A549 (cell line): ENCODE results near the gene PPP1R7. TPM values are rescaled to one million over a fixed set of nuclear protein-coding genes. Genes with fewer than 3 reads are reported as not detected.

Source experiments
- ATAC-seq, 2 experiments: fragments of 200-7000 bp in 1 of 2; fragments of >200 bp in 1 of 2; cut with Nextera tagmentation in 1 of 2; cut with Tn5 transposase in 1 of 2; 3 replicates each; pipeline versions ENCODE4 v1.8.0 to v1.9.1; 2018 to 2020; ENCODE audit warnings: mild to moderate bottlenecking in 1 of 2, moderate library complexity in 1 of 2
- CTCF ChIA-PET: fragments of 300-600 bp; sonication (Branson Sonifier 250); formaldehyde crosslinking; extraction: SDS; loops from one replicate; lab custom pipeline; 2021; ENCODE audit warnings: antibody characterized with exemption, inconsistent platforms; lab: Yijun Ruan, JAX
- POLR2A ChIA-PET: fragments of 350-600 bp; formaldehyde crosslinking; extraction: SDS; loops from one replicate; lab custom pipeline; 2021; ENCODE audit warnings: antibody characterized with exemption, inconsistent platforms; lab: Yijun Ruan, JAX
- DNase-seq, 2 experiments: peaks; one replicate each; pipeline versions ENCODE4 v3.0.0 to v3.0.0-alpha.2; 2011 to 2016; ENCODE audit warnings: low read depth in 1 of 2, low spot score in 1 of 2
- FAIRE-seq: peaks from 2 replicates; lab custom pipeline; 2011; peaks lifted over from hg19 to GRCh38; lab: Jason Lieb, UNC
- H3K27ac ChIP-seq, 2 experiments: fragments of >200 bp; sonication (Bioruptor Twin); formaldehyde crosslinking; 3 replicates each; pipeline ENCODE4 v1.5.1; 2016 to 2017
- H3K4me1 ChIP-seq: fragments of >200 bp; sonication (Bioruptor Twin); formaldehyde crosslinking; 3 replicates; pipeline ENCODE4 v1.6.1; 2016
- H3K4me2 ChIP-seq: fragments of >200 bp; sonication (Bioruptor Twin); formaldehyde crosslinking; 3 replicates; pipeline ENCODE4 v1.6.1; 2016
- H3K4me3 ChIP-seq: fragments of >200 bp; sonication (Bioruptor Twin); formaldehyde crosslinking; 3 replicates; pipeline ENCODE4 v1.5.1; 2016
- H3K9me3 ChIP-seq: fragments of >200 bp; sonication (Bioruptor Twin); formaldehyde crosslinking; 3 replicates; pipeline ENCODE4 v1.6.1; 2016
- BHLHE40 ChIP-seq: IDR thresholded peaks from 2 replicates; pipeline ENCODE4 v1.6.1; 2012; ENCODE audit warnings: low read depth, low read length, inconsistent platforms
- CEBPB ChIP-seq, 2 experiments: fragments of >200 bp in 1 of 2; sonication (Bioruptor Twin) in 1 of 2; formaldehyde crosslinking in 1 of 2; IDR thresholded peaks; 2 replicates each; pipeline ENCODE4 v1.6.1; 2012 to 2016
- E2F6 ChIP-seq: IDR thresholded peaks from 2 replicates; pipeline ENCODE4 v1.6.1; 2012; ENCODE audit warnings: low read depth, borderline replicate concordance
- EHMT2 ChIP-seq: fragments of 200-600 bp; sonication (generic); IDR thresholded peaks from 2 replicates; pipeline ENCODE4 v1.6.1; 2016; ENCODE audit warnings: antibody characterized with exemption, low read depth, mild to moderate bottlenecking, moderate library complexity
- ELK1 ChIP-seq: fragments of 150-350 bp; IDR thresholded peaks from 2 replicates; pipeline ENCODE4 v1.6.1; 2014; ENCODE audit warnings: low read depth, mild to moderate bottlenecking, low read length
- ESRRA ChIP-seq: fragments of 150-350 bp; IDR thresholded peaks from 2 replicates; pipeline ENCODE4 v1.6.1; 2014; ENCODE audit warnings: mild to moderate bottlenecking, low read length, borderline replicate concordance
- FOSL2 ChIP-seq, 2 experiments: fragments of 450-650 bp in 1 of 2; fragments of >200 bp in 1 of 2; sonication (Bioruptor Twin) in 1 of 2; formaldehyde crosslinking; IDR thresholded peaks; 2 replicates each; pipeline versions ENCODE4 v1.5.0 to v1.6.1; 2016 to 2020; ENCODE audit warnings: mild to moderate bottlenecking in 1 of 2, moderate library complexity in 1 of 2
- GATA3 ChIP-seq: IDR thresholded peaks from 2 replicates; pipeline ENCODE4 v1.6.1; 2012; ENCODE audit warnings: borderline replicate concordance
- HDAC2 ChIP-seq: fragments of 200-600 bp; sonication (generic); IDR thresholded peaks from 2 replicates; pipeline ENCODE4 v1.6.1; 2016
- HES2 ChIP-seq: fragments of >200 bp; sonication (Bioruptor Twin); formaldehyde crosslinking; IDR thresholded peaks from 2 replicates; pipeline ENCODE4 v1.6.1; 2016
- HEYL ChIP-seq: fragments of 250-450 bp; sonication (Bioruptor Pico); IDR thresholded peaks from 2 replicates; pipeline ENCODE4 v1.8.0; 2021; ENCODE audit warnings: mild to moderate bottlenecking, moderate library complexity
- JUN ChIP-seq, 2 experiments: fragments of >200 bp; sonication (Bioruptor Twin); formaldehyde crosslinking; IDR thresholded peaks; 2 replicates in 1 of 2; 3 replicates in 1 of 2; pipeline ENCODE4 v1.6.1; 2016 to 2017
- JUNB ChIP-seq: fragments of >200 bp; sonication (Bioruptor Twin); formaldehyde crosslinking; IDR thresholded peaks from 2 replicates; pipeline ENCODE4 v1.6.1; 2016
- MAFK ChIP-seq: fragments of 450-650 bp; IDR thresholded peaks from 2 replicates; pipeline ENCODE4 v1.6.1; 2014; ENCODE audit not compliant: partially characterized antibody
- MAX ChIP-seq: IDR thresholded peaks from 2 replicates; pipeline ENCODE4 v1.6.1; 2012
- MYC ChIP-seq: IDR thresholded peaks from 2 replicates; pipeline ENCODE4 v1.6.1; 2012; ENCODE audit warnings: mild to moderate bottlenecking, inconsistent platforms, low read length, improper control_type of control experiment, borderline replicate concordance
- NPAS2 ChIP-seq: fragments of 250-450 bp; sonication (Bioruptor Pico); IDR thresholded peaks from 2 replicates; pipeline ENCODE4 v1.8.0; 2022; ENCODE audit warnings: mild to moderate bottlenecking, moderate library complexity, borderline replicate concordance
- PBX3 ChIP-seq: IDR thresholded peaks from 2 replicates; pipeline ENCODE4 v1.6.1; 2012
- PHF8 ChIP-seq: fragments of 200-600 bp; sonication (generic); IDR thresholded peaks from 2 replicates; pipeline ENCODE4 v1.6.1; 2016; ENCODE audit warnings: low read depth, mild to moderate bottlenecking, antibody characterized with exemption, moderate library complexity, borderline replicate concordance
- POLR2A ChIP-seq: IDR thresholded peaks from 2 replicates; pipeline ENCODE4 v1.6.1; 2012; ENCODE audit warnings: mild to moderate bottlenecking, low read length
- RARB ChIP-seq: fragments of 250-450 bp; sonication (Bioruptor Pico); IDR thresholded peaks from 2 replicates; pipeline ENCODE4 v1.8.0; 2021; ENCODE audit warnings: mild to moderate bottlenecking, moderate library complexity
- RCOR1 ChIP-seq: fragments of 150-350 bp; IDR thresholded peaks from 2 replicates; pipeline ENCODE4 v1.6.1; 2014; ENCODE audit warnings: antibody characterized with exemption, low read length, low read depth
- RFX5 ChIP-seq: fragments of 450-650 bp; IDR thresholded peaks from 2 replicates; pipeline ENCODE4 v1.7.1; 2014; ENCODE audit warnings: antibody characterized with exemption, mild to moderate bottlenecking, moderate library complexity
- TP53 ChIP-seq: fragments of 250-450 bp; sonication (Bioruptor Pico); IDR thresholded peaks from 2 replicates; pipeline ENCODE4 v1.5.0; 2021; ENCODE audit warnings: mild to moderate bottlenecking, moderate library complexity
- ZFP36 ChIP-seq: fragments of 450-650 bp; IDR thresholded peaks from 2 replicates; pipeline ENCODE4 v1.6.1; 2014; ENCODE audit warnings: borderline replicate concordance; ENCODE audit not compliant: partially characterized antibody
- ZNF302 ChIP-seq: fragments of 250-450 bp; sonication (Bioruptor Pico); IDR thresholded peaks from 2 replicates; pipeline ENCODE4 v1.9.0; 2021; ENCODE audit warnings: inconsistent platforms, mild to moderate bottlenecking, moderate library complexity
- ZSCAN20 ChIP-seq: fragments of 250-450 bp; sonication (Bioruptor Pico); IDR thresholded peaks from 2 replicates; pipeline ENCODE4 v1.8.0; 2022; ENCODE audit warnings: mild to moderate bottlenecking, moderate library complexity
- WGBS: methylation state at CpG from one replicate; pipeline ENCODE4 v1.1.6; 2017; ENCODE audit errors: missing lambda C conversion rate; 5-methylcytosine and 5-hydroxymethylcytosine counted together
- polyA plus RNA-seq, 4 experiments: library from polyadenylated mRNA; depleted of rRNA in 3 of 4; stranded (reverse); fragments of >200 nt; fragmentation: RNase III in 1 of 4; extraction: RNeasy Plus Mini Kit Qiagen cat#74134 plus additional on column Dnase treatment in 1 of 4; gene quantifications; 2 replicates in 3 of 4; 3 replicates in 1 of 4; pipeline ENCODE4 v1.2.3, GENCODE V29; 2011 to 2017

PPP1R7 gene
- polyA plus RNA-seq, 2 of the 4 experiments (the other 2 are of a cell fraction), result 76.4 to 124 TPM

- DNase-seq (no peak), ATAC-seq (no peak), FAIRE-seq (no peak)
- WGBS, result 85% methylated on average over 15 of the region's 19 CpGs
- TF ChIP-seq TP53 (CRISPR knock-in tag) (no peak), ZNF302 (CRISPR knock-in tag) (no peak), MAX (no peak), PHF8 (no peak), POLR2A (no peak), BHLHE40 (no peak), EHMT2 (no peak), JUNB (no peak), HDAC2 (no peak), HES2 (no peak)
- no peak overlapping the region for H3K4me3 ChIP-seq
- H3K4me2 ChIP-seq, result no peak overlapping the region
- no peaks in the 10 kb centered on the region for H3K4me1 ChIP-seq
- ChIA-PET POLR2A (interaction anchor here (0.6 kb wide), 1 partner anchor 132 kb away, joined by 3 read pairs; no protein-coding TSS in a partner anchor), CTCF (no interaction called here)
- no peak overlapping the region for H3K27ac ChIP-seq
- H3K9me3 ChIP-seq, result no peaks in the 10 kb centered on the region
Measured at GRCh38 chr2:241226723-241227572, 76.7 kb downstream of the PPP1R7 start.

GRCh38 chr2:241227594-241227993 lies 77.3 kb downstream of the PPP1R7 start:
- H3K4me3 ChIP-seq, result no peak overlapping the region
- POLR2A ChIA-PET, result no interaction called here
- no peak for DNase-seq
- CTCF ChIA-PET, result interaction anchor here (1.0 kb wide), 1 partner anchor 29 kb away, joined by 3 read pairs; no protein-coding TSS in a partner anchor
- WGBS, result 89% methylated on average over 8 of the region's 8 CpGs
- H3K9me3 ChIP-seq, result no peaks in the 10 kb centered on the region
- H3K4me2 ChIP-seq, result no peak overlapping the region
- no peak for FAIRE-seq
- H3K4me1 ChIP-seq, result no peaks in the 10 kb centered on the region
- TF ChIP-seq PBX3 (no peak), ZFP36 (no peak), E2F6 (no peak), RFX5 (no peak), ELK1 (no peak), HEYL (CRISPR knock-in tag) (no peak), GATA3 (no peak), ZSCAN20 (no peak), MAFK (no peak), RCOR1 (no peak), HDAC2 (no peak), FOSL2 (IDR thresholded peaks at IDR 0.05) (no peak), FOSL2 (CRISPR knock-in tag; IDR thresholded peaks at IDR 0.05) (no peak), EHMT2 (no peak), RARB (CRISPR knock-in tag) (no peak), CEBPB (IDR thresholded peaks at IDR 0.05) (no peak), MYC (no peak), POLR2A (no peak), JUN (IDR thresholded peaks at IDR 0.05) (no peak), NPAS2 (CRISPR knock-in tag) (no peak), ESRRA (no peak)
- no peak for ATAC-seq
- no peak overlapping the region for H3K27ac ChIP-seq
